GM18498 (cell line): ENCODE results near the gene EIF4G3.
"Not testable (repeated sequence)": the region's sequence is repeated elsewhere in the genome, so short reads cannot be mapped to it uniquely, and the experiment has no call there.

Source experiments
- ATAC-seq: cut with Tn5 transposase; IDR thresholded peaks from one replicate; pipeline ENCODE4 v1.9.1; 2021; ENCODE audit warnings: mild to moderate bottlenecking, moderate library complexity; ENCODE audit not compliant: unreplicated experiment

The EIF4G3 gene

GRCh38 chr1:20962576-20963258 lies 214.0 kb downstream of the EIF4G3 start:
- no peak for ATAC-seq

GRCh38 chr1:20958430-20958829 lies 218.3 kb downstream of the EIF4G3 start:
- ATAC-seq = no peak

- no peak for ATAC-seq
Measured at GRCh38 chr1:20956272-20956671, 220.4 kb downstream of the EIF4G3 start.

GRCh38 chr1:20950679-20951078 lies 226.0 kb downstream of the EIF4G3 start:
- no peak for ATAC-seq

GRCh38 chr1:20949871-20950590 lies 226.7 kb downstream of the EIF4G3 start:
- ATAC-seq = no peak

- no peak for ATAC-seq
Measured at GRCh38 chr1:20948101-20948500, 228.6 kb downstream of the EIF4G3 start.

- no peak for ATAC-seq
Measured at GRCh38 chr1:20947409-20947808, 229.3 kb downstream of the EIF4G3 start.

- no peak for ATAC-seq
Measured at GRCh38 chr1:20936621-20937020, 240.1 kb downstream of the EIF4G3 start.

- no peak for ATAC-seq
Measured at GRCh38 chr1:20936216-20936615, 240.5 kb downstream of the EIF4G3 start.

- no peak for ATAC-seq
Measured at GRCh38 chr1:20935717-20936116, 241.0 kb downstream of the EIF4G3 start.

- peak; percentile 44 for ATAC-seq
Measured at GRCh38 chr1:20932437-20932977, 244.2 kb downstream of the EIF4G3 start.

- ATAC-seq = no peak
Measured at GRCh38 chr1:20931930-20932436, 244.7 kb downstream of the EIF4G3 start.

- no peak for ATAC-seq
Measured at GRCh38 chr1:20930427-20930826, 246.3 kb downstream of the EIF4G3 start.

GRCh38 chr1:20928146-20928545 lies 248.6 kb downstream of the EIF4G3 start:
- no peak for ATAC-seq

- no peak for ATAC-seq
Measured at GRCh38 chr1:20921285-20921684, 255.4 kb downstream of the EIF4G3 start.

GRCh38 chr1:20913242-20913641 lies 263.5 kb downstream of the EIF4G3 start:
- no peak for ATAC-seq

- not testable (repeated sequence) for ATAC-seq
Measured at GRCh38 chr1:20907526-20907925, 269.2 kb downstream of the EIF4G3 start.

- ATAC-seq = no peak
Measured at GRCh38 chr1:20903437-20903836, 273.3 kb downstream of the EIF4G3 start.

- ATAC-seq = no peak
Measured at GRCh38 chr1:20900056-20900455, 276.6 kb downstream of the EIF4G3 start.

GRCh38 chr1:20899154-20899972 lies 277.3 kb downstream of the EIF4G3 start:
- no peak for ATAC-seq

- ATAC-seq = no peak
Measured at GRCh38 chr1:20896826-20897225, 279.9 kb downstream of the EIF4G3 start.
